ENCODE results near the gene MYO9A. TPM values are rescaled to one million over a fixed set of nuclear protein-coding genes. Genes with fewer than 3 reads are reported as not detected.

Gene MYO9A
- total RNA-seq, 3 donors from 2014 or later, result 40.0 to 79.3 (median 41.8) TPM

DNA sequence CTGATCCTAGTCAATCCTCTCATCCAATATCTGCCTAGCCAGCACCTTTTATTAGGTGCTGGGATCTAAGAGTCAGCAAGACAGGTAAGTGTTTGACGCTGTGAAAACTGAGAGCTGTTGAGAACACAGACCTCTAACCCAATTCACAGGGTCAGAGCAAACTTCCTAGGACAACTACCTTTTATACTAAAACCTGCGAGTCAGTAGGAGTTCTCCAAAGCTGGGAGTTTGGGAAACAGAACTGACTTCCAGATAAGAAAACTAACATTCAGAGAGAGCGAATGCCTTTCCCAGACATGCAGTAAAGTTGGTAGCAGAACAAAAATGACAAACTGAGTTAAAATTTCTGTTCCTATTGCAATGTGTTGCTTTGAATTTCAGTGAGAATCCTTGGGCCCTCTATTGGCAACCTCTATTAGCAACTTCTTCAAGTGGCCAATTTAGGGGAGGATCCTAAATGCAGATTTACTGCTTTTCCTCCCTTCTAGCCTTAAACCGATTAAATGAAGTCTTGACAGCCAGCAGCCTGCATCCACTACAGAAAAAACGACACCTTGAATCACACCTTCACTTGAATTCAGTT, 296.3 kb downstream of the MYO9A start:
- Histone ChIP-seq H3K36me3 (ENCODE audit: low read depth) (no peaks in the 10 kb centered on the region), H3K9me3 (peaks cover 25% of the 10 kb centered on the region), H3K4me1 (ENCODE audit: low read depth) (no peaks in the 10 kb centered on the region), H3K4me3 (no peak overlapping the region)
- ATAC-seq, result no peak
- TF ChIP-seq, protein P1, sequence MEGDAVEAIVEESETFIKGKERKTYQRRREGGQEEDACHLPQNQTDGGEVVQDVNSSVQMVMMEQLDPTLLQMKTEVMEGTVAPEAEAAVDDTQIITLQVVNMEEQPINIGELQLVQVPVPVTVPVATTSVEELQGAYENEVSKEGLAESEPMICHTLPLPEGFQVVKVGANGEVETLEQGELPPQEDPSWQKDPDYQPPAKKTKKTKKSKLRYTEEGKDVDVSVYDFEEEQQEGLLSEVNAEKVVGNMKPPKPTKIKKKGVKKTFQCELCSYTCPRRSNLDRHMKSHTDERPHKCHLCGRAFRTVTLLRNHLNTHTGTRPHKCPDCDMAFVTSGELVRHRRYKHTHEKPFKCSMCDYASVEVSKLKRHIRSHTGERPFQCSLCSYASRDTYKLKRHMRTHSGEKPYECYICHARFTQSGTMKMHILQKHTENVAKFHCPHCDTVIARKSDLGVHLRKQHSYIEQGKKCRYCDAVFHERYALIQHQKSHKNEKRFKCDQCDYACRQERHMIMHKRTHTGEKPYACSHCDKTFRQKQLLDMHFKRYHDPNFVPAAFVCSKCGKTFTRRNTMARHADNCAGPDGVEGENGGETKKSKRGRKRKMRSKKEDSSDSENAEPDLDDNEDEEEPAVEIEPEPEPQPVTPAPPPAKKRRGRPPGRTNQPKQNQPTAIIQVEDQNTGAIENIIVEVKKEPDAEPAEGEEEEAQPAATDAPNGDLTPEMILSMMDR (IDR thresholded peaks at IDR 0.05), result no peak
- no peak for DNase-seq
- intact Hi-C loops (cut with DNase I, micrococcal nuclease), result no loop called here

DNA sequence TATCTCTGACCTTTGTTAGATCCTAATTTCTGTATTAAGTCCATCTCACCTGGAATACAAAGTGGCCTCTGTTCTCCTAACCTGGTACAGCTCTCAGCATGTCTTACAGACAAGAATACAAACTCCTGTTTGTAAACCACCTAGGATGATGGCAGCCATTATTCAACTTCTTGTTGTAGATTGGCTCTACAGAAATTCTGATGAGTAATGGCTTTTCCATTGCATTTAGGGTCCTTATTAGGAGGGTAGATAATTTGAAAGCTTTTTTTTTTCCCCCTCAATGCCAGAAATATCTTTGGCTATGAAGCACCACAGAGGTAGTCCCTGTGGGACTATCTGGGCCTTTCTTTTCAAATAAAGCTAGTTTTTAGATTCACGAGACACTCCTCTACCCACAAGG, 297.8 kb downstream of the MYO9A start:
- no peak for DNase-seq
- Histone ChIP-seq H3K9me3 (peaks cover 25% of the 10 kb centered on the region), H3K4me1 (ENCODE audit: low read depth) (no peaks in the 10 kb centered on the region), H3K36me3 (ENCODE audit: low read depth) (no peaks in the 10 kb centered on the region), H3K4me3 (no peak overlapping the region)
- TF ChIP-seq, protein P1 (IDR thresholded peaks at IDR 0.05), result no peak
- ATAC-seq, result no peak
- intact Hi-C loops (cut with DNase I, micrococcal nuclease), result no loop called here

DNA sequence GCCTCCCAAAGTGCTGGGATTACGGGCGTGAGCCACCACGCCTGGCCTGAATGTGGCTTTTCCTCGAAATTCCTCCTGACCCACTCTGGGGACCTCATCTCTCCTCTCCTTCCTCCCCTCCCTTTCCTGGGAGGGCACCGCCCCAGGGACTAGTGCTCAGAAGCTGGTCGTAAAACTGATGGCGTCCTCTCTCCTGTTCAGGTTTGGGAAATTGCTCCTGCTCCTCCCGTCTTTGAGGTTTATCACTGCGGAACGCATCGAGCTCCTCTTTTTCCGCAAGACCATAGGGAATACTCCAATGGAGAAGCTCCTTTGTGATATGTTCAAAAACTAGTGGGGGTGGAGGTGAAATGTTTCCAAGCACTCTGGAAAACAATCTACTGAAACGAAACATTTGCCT, 300.6 kb downstream of the MYO9A start:
- ATAC-seq (no peak), DNase-seq (no peak)
- Histone ChIP-seq H3K36me3 (ENCODE audit: low read depth) (no peaks in the 10 kb centered on the region), H3K9me3 (peaks cover 17% of the 10 kb centered on the region), H3K4me1 (ENCODE audit: low read depth) (no peaks in the 10 kb centered on the region), H3K4me3 (no peak overlapping the region)
- TF ChIP-seq, protein P1 (IDR thresholded peaks at IDR 0.05), result no peak
- intact Hi-C loops (cut with DNase I, micrococcal nuclease), result no loop called here

DNA sequence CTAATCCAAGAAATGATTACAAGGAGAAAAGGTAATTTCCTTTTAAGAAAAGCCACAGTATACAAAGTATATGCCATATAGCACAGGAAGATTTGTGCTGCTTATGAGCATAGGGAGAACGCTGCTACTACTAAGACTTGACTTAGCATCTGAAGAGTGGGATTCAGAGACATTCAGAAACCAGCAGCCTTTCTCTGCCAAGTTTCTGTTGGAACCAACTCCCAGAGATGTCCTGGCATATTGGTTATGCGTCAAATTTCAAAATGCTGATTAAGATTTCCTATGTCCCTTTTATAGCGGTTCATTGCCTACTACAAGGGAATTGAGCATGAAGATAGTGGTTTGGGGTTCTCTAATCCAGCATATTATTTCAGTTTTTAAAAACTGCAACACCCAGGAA, 302.6 kb downstream of the MYO9A start:
- H3K36me3 ChIP-seq (ENCODE audit: low read depth), result no peaks in the 10 kb centered on the region
- no peaks in the 10 kb centered on the region for H3K9me3 ChIP-seq
- H3K4me3 ChIP-seq, result no peak overlapping the region
- ATAC-seq (no peak), DNase-seq (no peak)
- intact Hi-C loops (cut with DNase I, micrococcal nuclease), result no loop called here
- TF ChIP-seq, protein P1 (IDR thresholded peaks at IDR 0.05), result no peak
- no peaks in the 10 kb centered on the region for H3K4me1 ChIP-seq (ENCODE audit: low read depth)

DNA sequence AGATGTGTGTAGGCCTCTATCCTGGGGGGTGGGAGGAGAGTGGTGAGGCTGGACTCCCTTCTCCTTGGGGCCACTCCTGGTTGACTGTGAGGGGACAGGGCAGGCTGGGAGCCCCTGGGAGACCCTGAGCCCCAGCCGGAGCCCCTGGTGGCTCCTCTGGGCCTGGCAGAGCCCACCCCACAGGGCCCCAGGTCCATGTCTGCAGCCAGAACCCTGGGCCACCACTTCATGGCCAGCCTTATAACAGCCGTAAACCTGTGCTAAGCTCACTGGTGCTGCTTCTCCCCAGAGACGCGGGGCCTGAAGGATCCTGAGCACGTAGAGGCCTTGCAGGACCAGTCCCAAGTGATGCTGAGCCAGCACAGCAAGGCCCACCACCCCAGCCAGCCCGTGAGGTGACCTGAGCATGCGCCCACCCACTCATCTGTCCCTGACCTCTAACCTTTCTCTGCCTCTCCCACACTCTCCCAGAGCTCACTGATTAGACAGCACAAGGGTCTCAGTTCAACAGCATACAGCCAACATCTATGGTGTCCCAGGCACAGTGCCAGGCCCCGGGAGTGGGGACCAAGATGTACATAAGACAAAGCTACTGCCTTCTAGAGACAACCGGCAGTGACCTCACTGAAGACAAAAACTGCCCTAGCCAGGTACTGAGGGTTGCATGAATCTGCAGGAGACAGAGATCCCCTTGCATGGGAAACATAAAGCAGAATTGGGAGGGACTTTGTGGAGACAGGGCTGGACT, 304.1 kb downstream of the MYO9A start:
- DNase-seq (no peak), ATAC-seq (no peak)
- Histone ChIP-seq H3K4me3 (no peak overlapping the region), H3K36me3 (ENCODE audit: low read depth) (no peaks in the 10 kb centered on the region), H3K4me1 (ENCODE audit: low read depth) (no peaks in the 10 kb centered on the region), H3K9me3 (no peaks in the 10 kb centered on the region)
- TF ChIP-seq, protein P1 (IDR thresholded peaks at IDR 0.05), result no peak
- intact Hi-C loops (cut with DNase I, micrococcal nuclease), result no loop called here
